Upper lobe of left lung (tissue), 6 donors: ENCODE measurements around the gene NME7. TPM values are rescaled to one million over a fixed set of nuclear protein-coding genes. Genes with fewer than 3 reads are reported as not detected.

ENCODE experiments used
- ATAC-seq, 2 donors: fragments of 200-7000 bp; cut with Tn5 transposase; one replicate each; pipeline ENCODE4 v1.9.1; 2022; ENCODE audit warnings: mild to moderate bottlenecking in 2 of 2, moderate library complexity in 2 of 2; ENCODE audit not compliant: low FRiP score in 2 of 2
- DNase-seq, 2 donors: peaks; one replicate each; pipeline ENCODE4 v3.0.0-alpha.2; 2019 to 2020
- H3K27ac ChIP-seq, 4 donors: fragments of 200-600 bp; sonication (generic); one replicate each; pipeline ENCODE4 v1.5.1; 2016 to 2019
- H3K27me3 ChIP-seq, 4 donors: fragments of 200-600 bp; sonication (generic); one replicate each; pipeline ENCODE4 v1.5.1; 2017 to 2019
- H3K36me3 ChIP-seq, 4 donors: fragments of 200-600 bp; sonication (generic); one replicate each; pipeline ENCODE4 v1.5.1; 2016 to 2019
- H3K4me1 ChIP-seq, 4 donors: fragments of 200-600 bp; sonication (generic); one replicate each; pipeline ENCODE4 v1.5.1; 2018 to 2019
- H3K4me3 ChIP-seq, 4 donors: fragments of 200-600 bp; sonication (generic); one replicate each; pipeline ENCODE4 v1.5.1; 2017 to 2019; ENCODE audit warnings: mild to moderate bottlenecking in 2 of 4, moderate library complexity in 1 of 4
- H3K9me3 ChIP-seq, 4 donors: fragments of 200-600 bp; sonication (generic); one replicate each; pipeline ENCODE4 v1.5.1; 2018 to 2019
- EP300 ChIP-seq, 4 donors: sonication (generic); formaldehyde crosslinking; IDR thresholded peaks; one replicate each; pipeline ENCODE4 v1.5.1; 2017; ENCODE audit warnings: antibody characterized with exemption in 4 of 4, control low read depth in 2 of 4
- POLR2A ChIP-seq, 4 donors: fragments of 450-650 bp; IDR thresholded peaks; one replicate each; pipeline ENCODE4 v1.5.1; 2016 to 2017; ENCODE audit warnings: antibody characterized with exemption in 4 of 4, mild to moderate bottlenecking in 2 of 4
- POLR2AphosphoS5 ChIP-seq, 2 donors: sonication (generic); formaldehyde crosslinking; IDR thresholded peaks; one replicate each; pipeline ENCODE4 v1.5.1; 2017; ENCODE audit warnings: antibody characterized with exemption in 2 of 2
- WGBS, 2 donors: methylation state at CpG; one replicate each; pipeline ENCODE4 v1.1.5; 2017 to 2018; 5-methylcytosine and 5-hydroxymethylcytosine counted together
- total RNA-seq, 6 donors: library from RNA; depleted of rRNA in 4 of 6; stranded (reverse); fragments of >200 nt in 4 of 6; gene quantifications; one replicate each; pipeline versions ENCODE4 v1.1.0 to v1.2.1, GENCODE V29; 2016 to 2021
- TF ChIP-seq, protein P1 (sequence below), 6 experiments: fragments of 450-650 bp in 4 of 6; fragments of 200-600 bp in 2 of 6; sonication (generic) in 2 of 6; IDR thresholded peaks; one replicate each; pipeline ENCODE4 v1.5.1; 2016 to 2019; ENCODE audit warnings: antibody characterized with exemption in 6 of 6
- donor health status: DM: no; HTN: no; CAD: no; lungs with moderate emphysema.
- donor health status: DM: no; HTN: yes; CAD: no; lungs with severe emphysema.

Gene NME7
- total RNA-seq, 6 donors from 2014 or later: 9.8 to 24.1 (median 12.1) TPM

DNA sequence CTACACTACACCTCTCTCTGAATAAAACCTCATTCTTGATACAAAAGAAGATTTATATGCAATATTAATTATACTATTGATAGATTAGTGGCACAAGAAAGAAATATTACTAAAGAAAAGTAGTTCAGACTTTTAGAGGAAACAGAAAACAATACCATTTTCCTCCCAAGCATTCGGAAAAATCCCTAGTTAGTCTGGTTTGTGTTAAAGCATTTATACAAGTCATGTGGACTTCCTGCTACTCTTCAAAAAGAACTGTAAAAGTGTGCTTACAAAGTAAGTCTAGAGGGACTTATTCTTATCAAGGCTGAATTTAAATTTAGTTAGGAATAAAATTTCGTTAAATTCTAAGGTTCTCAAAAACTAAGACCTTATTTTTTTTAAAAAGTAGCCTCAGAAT, 132.0 kb downstream of the NME7 start:
- H3K27me3 ChIP-seq: no peaks in the 10 kb centered on the region
- WGBS, 2 donors: 80 to 86% methylated on average over 2 of the region's 2 CpGs
- TF ChIP-seq, protein P1, sequence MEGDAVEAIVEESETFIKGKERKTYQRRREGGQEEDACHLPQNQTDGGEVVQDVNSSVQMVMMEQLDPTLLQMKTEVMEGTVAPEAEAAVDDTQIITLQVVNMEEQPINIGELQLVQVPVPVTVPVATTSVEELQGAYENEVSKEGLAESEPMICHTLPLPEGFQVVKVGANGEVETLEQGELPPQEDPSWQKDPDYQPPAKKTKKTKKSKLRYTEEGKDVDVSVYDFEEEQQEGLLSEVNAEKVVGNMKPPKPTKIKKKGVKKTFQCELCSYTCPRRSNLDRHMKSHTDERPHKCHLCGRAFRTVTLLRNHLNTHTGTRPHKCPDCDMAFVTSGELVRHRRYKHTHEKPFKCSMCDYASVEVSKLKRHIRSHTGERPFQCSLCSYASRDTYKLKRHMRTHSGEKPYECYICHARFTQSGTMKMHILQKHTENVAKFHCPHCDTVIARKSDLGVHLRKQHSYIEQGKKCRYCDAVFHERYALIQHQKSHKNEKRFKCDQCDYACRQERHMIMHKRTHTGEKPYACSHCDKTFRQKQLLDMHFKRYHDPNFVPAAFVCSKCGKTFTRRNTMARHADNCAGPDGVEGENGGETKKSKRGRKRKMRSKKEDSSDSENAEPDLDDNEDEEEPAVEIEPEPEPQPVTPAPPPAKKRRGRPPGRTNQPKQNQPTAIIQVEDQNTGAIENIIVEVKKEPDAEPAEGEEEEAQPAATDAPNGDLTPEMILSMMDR (IDR thresholded peaks at IDR 0.05): no peak
- TF ChIP-seq POLR2A (IDR thresholded peaks at IDR 0.05) (no peak), POLR2AphosphoS5 (IDR thresholded peaks at IDR 0.05) (no peak), EP300 (IDR thresholded peaks at IDR 0.05) (no peak)
- H3K9me3 ChIP-seq: no peaks in the 10 kb centered on the region
- no peak for ATAC-seq
- DNase-seq: no peak
- peaks cover 0 to 3% (median 0%) of the 10 kb centered on the region in 4 donors for H3K36me3 ChIP-seq
- H3K27ac ChIP-seq: no peak overlapping the region
- no peaks in the 10 kb centered on the region for H3K4me1 ChIP-seq
- H3K4me3 ChIP-seq: no peak overlapping the region

DNA sequence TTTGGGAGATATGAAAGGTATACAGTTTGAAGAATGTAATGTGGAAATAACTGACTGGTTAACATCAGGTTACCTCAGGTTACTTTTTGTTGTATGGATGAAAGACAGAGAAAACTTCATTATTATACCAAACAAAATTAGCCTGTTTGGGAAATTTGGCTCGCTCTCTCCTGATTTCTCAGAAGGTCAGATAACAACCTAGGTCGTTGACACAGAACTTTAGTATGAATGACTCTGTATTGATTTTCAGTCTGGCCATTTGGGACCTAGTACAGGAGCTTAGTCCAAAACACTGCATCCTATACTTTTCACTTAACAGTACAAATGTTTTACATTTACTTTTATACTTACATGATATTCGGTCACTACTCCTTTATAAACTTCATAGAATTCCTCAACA, 132.8 kb downstream of the NME7 start:
- ATAC-seq (no peak), DNase-seq (no peak)
- no peak for TF ChIP-seq POLR2AphosphoS5 (IDR thresholded peaks at IDR 0.05)
- no peak for TF ChIP-seq EP300 (IDR thresholded peaks at IDR 0.05)
- TF ChIP-seq POLR2A (IDR thresholded peaks at IDR 0.05): no peak
- TF ChIP-seq, protein P1 (IDR thresholded peaks at IDR 0.05): no peak
- Histone ChIP-seq H3K4me3 (no peak overlapping the region), H3K27ac (no peak overlapping the region), H3K36me3 (peaks cover 0 to 7% (median 0%) of the 10 kb centered on the region in 4 donors), H3K9me3 (no peaks in the 10 kb centered on the region), H3K4me1 (no peaks in the 10 kb centered on the region), H3K27me3 (no peaks in the 10 kb centered on the region)
- 92 to 94% methylated on average over 3 of the region's 3 CpGs for WGBS, 2 donors

DNA sequence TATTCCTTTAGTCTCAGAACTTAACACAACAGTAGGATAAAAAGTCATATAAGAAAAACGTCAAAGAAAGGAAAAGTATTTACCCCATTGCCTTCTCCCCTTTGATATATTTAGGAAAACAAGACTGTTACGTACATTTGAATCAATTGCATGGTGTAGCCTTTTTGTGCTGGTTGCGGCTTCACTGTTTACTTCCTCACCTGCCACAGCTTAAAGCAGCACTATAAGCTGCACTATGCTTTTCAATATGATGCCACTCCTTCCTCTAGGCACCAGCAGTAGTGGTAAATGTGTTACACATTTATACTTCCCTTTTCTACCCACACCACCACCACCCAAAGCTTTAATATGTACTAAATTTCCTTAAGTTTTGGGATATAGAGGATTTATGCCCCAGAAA, 150.0 kb downstream of the NME7 start:
- Histone ChIP-seq H3K27me3 (no peaks in the 10 kb centered on the region), H3K36me3 (no peaks in the 10 kb centered on the region), H3K27ac (no peak overlapping the region), H3K4me3 (no peak overlapping the region), H3K4me1 (no peaks in the 10 kb centered on the region), H3K9me3 (no peaks in the 10 kb centered on the region)
- DNase-seq (no peak), ATAC-seq (no peak)
- 60 to 65% methylated on average over 3 of the region's 3 CpGs for WGBS, 2 donors
- TF ChIP-seq, protein P1 (IDR thresholded peaks at IDR 0.05): no peak
- TF ChIP-seq POLR2A (IDR thresholded peaks at IDR 0.05) (no peak), POLR2AphosphoS5 (IDR thresholded peaks at IDR 0.05) (no peak), EP300 (IDR thresholded peaks at IDR 0.05) (no peak)

DNA sequence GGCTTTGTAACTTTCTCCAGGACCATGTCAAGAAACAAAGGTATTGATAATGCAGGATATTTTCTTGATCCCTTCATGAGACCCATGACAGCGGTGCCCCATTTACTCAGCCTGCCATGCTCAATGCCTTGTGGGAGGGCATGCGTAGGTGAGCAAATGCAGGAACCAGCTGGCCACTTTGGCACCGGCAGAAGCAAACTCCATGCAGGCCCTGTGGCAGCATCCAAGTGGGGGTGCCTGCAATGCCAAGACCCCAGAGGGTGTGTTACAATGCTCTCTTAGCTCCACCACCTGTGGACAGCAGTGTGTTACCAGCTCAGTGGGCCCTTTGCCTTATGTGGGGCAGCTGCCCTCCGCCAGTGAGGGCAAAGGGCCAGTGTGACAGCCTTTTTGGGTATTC, 153.0 kb downstream of the NME7 start:
- H3K27ac ChIP-seq: no peak overlapping the region
- H3K4me1 ChIP-seq: no peaks in the 10 kb centered on the region
- H3K27me3 ChIP-seq: no peaks in the 10 kb centered on the region
- no peak overlapping the region for H3K4me3 ChIP-seq
- ATAC-seq: no peak
- no peak for DNase-seq
- H3K36me3 ChIP-seq: no peaks in the 10 kb centered on the region
- 98 to 100% methylated on average over 4 of the region's 4 CpGs for WGBS, 2 donors
- H3K9me3 ChIP-seq: no peaks in the 10 kb centered on the region
- TF ChIP-seq, protein P1 (IDR thresholded peaks at IDR 0.05): no peak
- TF ChIP-seq EP300 (IDR thresholded peaks at IDR 0.05) (no peak), POLR2A (IDR thresholded peaks at IDR 0.05) (no peak), POLR2AphosphoS5 (IDR thresholded peaks at IDR 0.05) (no peak)

DNA sequence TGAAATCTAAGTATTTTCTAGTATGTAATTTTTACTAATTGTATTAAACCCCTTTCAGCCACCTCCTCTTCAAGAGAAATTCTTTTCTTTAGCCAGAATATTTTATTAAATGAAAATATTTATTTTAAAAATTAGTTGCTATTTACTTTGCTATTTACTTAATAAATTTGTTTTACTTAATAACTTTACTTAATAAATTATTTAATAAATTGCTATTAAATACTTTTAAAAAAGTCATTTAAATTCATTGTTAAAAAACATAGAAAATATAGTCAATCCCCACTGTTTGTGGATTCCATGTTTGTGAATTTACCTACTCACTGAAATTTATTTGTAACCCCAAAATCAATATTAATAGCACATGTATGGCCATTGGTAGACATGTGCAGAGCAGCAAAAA, 155.5 kb downstream of the NME7 start:
- Histone ChIP-seq H3K9me3 (no peaks in the 10 kb centered on the region), H3K4me1 (no peaks in the 10 kb centered on the region), H3K4me3 (no peak overlapping the region), H3K36me3 (no peaks in the 10 kb centered on the region), H3K27me3 (no peaks in the 10 kb centered on the region), H3K27ac (no peak overlapping the region)
- TF ChIP-seq POLR2A (IDR thresholded peaks at IDR 0.05): no peak
- no peak for TF ChIP-seq POLR2AphosphoS5 (IDR thresholded peaks at IDR 0.05)
- TF ChIP-seq EP300 (IDR thresholded peaks at IDR 0.05): no peak
- TF ChIP-seq, protein P1 (IDR thresholded peaks at IDR 0.05): no peak
- ATAC-seq (no peak), DNase-seq (no peak)
